ENCODE results near the gene CWC22. TPM values are rescaled to one million over a fixed set of nuclear protein-coding genes. Genes with fewer than 3 reads are reported as not detected.

The CWC22 gene
- total RNA-seq, 2 donors from 2014 or later, result 13.4 to 18.4 TPM

GRCh38 chr2:179910735-179911113 lies 96.4 kb downstream of the CWC22 start:
- intact Hi-C loops (cut with DNase I), result no loop called here
- Histone ChIP-seq H3K27me3 (no peaks in the 10 kb centered on the region), H3K4me1 (no peaks in the 10 kb centered on the region), H3K36me3 (no peaks in the 10 kb centered on the region), H3K4me3 (no peak overlapping the region), H3K27ac (no peak overlapping the region), H3K9me3 (no peaks in the 10 kb centered on the region), H3K9ac (ENCODE audit: low read depth in 2 of 2, low read length in 2 of 2) (no peak overlapping the region)
- no peak for DNase-seq
- TF ChIP-seq, protein P1, sequence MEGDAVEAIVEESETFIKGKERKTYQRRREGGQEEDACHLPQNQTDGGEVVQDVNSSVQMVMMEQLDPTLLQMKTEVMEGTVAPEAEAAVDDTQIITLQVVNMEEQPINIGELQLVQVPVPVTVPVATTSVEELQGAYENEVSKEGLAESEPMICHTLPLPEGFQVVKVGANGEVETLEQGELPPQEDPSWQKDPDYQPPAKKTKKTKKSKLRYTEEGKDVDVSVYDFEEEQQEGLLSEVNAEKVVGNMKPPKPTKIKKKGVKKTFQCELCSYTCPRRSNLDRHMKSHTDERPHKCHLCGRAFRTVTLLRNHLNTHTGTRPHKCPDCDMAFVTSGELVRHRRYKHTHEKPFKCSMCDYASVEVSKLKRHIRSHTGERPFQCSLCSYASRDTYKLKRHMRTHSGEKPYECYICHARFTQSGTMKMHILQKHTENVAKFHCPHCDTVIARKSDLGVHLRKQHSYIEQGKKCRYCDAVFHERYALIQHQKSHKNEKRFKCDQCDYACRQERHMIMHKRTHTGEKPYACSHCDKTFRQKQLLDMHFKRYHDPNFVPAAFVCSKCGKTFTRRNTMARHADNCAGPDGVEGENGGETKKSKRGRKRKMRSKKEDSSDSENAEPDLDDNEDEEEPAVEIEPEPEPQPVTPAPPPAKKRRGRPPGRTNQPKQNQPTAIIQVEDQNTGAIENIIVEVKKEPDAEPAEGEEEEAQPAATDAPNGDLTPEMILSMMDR (IDR thresholded peaks at IDR 0.05), result no peak

- DNase-seq, result no peak
- H3K9me3 ChIP-seq, result no peaks in the 10 kb centered on the region
- TF ChIP-seq, protein P1 (IDR thresholded peaks at IDR 0.05), result no peak
- H3K4me3 ChIP-seq, result no peak overlapping the region
- no peaks in the 10 kb centered on the region for H3K36me3 ChIP-seq
- intact Hi-C loops (cut with DNase I), result no loop called here
- H3K27ac ChIP-seq, result no peak overlapping the region
- no peaks in the 10 kb centered on the region for H3K27me3 ChIP-seq
- no peaks in the 10 kb centered on the region for H3K4me1 ChIP-seq
- H3K9ac ChIP-seq (ENCODE audit: low read depth in 2 of 2, low read length in 2 of 2), result no peak overlapping the region
Observed at GRCh38 chr2:179909845-179910734, 97.0 kb downstream of the CWC22 start.

- Histone ChIP-seq H3K9me3 (no peaks in the 10 kb centered on the region), H3K9ac (ENCODE audit: low read depth in 2 of 2, low read length in 2 of 2) (no peak overlapping the region), H3K36me3 (no peaks in the 10 kb centered on the region), H3K27ac (no peak overlapping the region), H3K4me1 (no peaks in the 10 kb centered on the region), H3K27me3 (no peaks in the 10 kb centered on the region), H3K4me3 (no peak overlapping the region)
- intact Hi-C loops (cut with DNase I), result no loop called here
- no peak for DNase-seq
- TF ChIP-seq, protein P1 (IDR thresholded peaks at IDR 0.05), result no peak
Observed at GRCh38 chr2:179900655-179901054, 106.4 kb downstream of the CWC22 start.

DNA sequence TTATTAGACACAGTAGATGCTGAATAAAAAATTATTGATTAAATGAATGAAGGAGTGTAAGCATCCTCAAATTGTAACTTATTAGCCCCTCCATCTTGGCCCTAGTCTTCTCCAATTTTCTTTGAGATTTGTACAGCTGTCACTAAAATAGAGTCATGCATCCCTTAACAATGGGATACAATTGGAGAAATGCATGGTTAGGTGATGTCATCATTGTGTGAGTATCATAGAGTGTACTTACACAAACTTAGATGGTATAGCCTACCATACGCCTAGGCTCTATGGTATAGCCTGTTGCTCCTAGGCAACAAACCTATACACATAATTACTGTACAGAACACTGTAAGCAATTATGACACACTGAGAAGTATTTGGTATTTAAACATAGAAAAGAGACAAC lies 107.4 kb downstream of the CWC22 start:
- Histone ChIP-seq H3K4me3 (no peak overlapping the region), H3K9me3 (no peaks in the 10 kb centered on the region), H3K27me3 (no peaks in the 10 kb centered on the region), H3K4me1 (no peaks in the 10 kb centered on the region), H3K9ac (ENCODE audit: low read depth in 2 of 2, low read length in 2 of 2) (no peak overlapping the region), H3K36me3 (no peaks in the 10 kb centered on the region), H3K27ac (no peak overlapping the region)
- DNase-seq, result no peak
- TF ChIP-seq, protein P1 (IDR thresholded peaks at IDR 0.05), result no peak
- intact Hi-C loops (cut with DNase I), result no loop called here

DNA sequence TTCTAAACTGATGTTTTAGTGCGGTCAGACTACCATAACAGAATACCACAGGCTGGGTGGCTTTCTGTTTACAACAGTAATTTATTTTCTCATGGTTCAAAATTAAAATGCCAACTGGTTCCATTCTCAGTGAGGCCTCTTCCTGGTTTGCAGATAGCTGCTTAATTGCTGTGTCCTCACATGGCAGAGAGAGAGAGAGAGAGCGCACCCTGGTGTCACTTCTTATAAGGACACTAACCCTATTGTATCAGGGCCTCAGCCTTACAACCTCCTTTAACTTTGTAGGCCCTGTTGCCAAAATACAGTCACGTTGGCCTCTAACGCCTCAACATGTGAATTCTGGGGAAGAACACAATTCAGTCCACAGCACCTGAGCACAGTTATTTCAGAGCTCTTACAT lies 108.2 kb downstream of the CWC22 start:
- Histone ChIP-seq H3K4me3 (no peak overlapping the region), H3K9ac (ENCODE audit: low read depth in 2 of 2, low read length in 2 of 2) (no peak overlapping the region), H3K27ac (no peak overlapping the region), H3K9me3 (no peaks in the 10 kb centered on the region), H3K27me3 (no peaks in the 10 kb centered on the region), H3K36me3 (no peaks in the 10 kb centered on the region), H3K4me1 (no peaks in the 10 kb centered on the region)
- TF ChIP-seq, protein P1 (IDR thresholded peaks at IDR 0.05), result peak; percentile 23
- peak; percentile 40 for DNase-seq
- intact Hi-C loops (cut with DNase I), result no loop called here

Other genes starting within 250 kb of the CWC22 start
- under 1 TPM; 0.10 to 0.69 TPM for gene ZNF385B, start 145.7 kb downstream of the CWC22 start, total RNA-seq